Natural killer cell treated with Interleukin-12 subunit alpha and Interleukin-12 subunit beta and Interleukin-15 and Interleukin-18, amount 100 ng/mL, for 72 hours (primary cell): ENCODE data around the gene PYDC1. TPM values are rescaled to one million over a fixed set of nuclear protein-coding genes. Genes with fewer than 3 reads are reported as not detected.
"Not testable (repeated sequence)": the region's sequence is repeated elsewhere in the genome, so short reads cannot be mapped to it uniquely, and the experiment has no call there.

Experiments used
- ATAC-seq, 2 donors: fragments of 150-1000 bp; cut with Tn5 transposase in 1 of 2; sonication (Bioruptor Pico), chemical (Tn5 transposase) in 1 of 2; 2 replicates each; pipeline ENCODE4 v1.10.0; 2021
- DNase-seq: peaks from one replicate; pipeline ENCODE4 v3.0.0; 2022; ENCODE audit warnings: low spot score
- H3K27ac Mint-ChIP-seq, 2 donors: 1 replicate in 1 of 2; 2 replicates in 1 of 2; pipeline ENCODE4 v1.8.0; 2022; ENCODE audit warnings: mixed read lengths in 2 of 2, mild to moderate bottlenecking in 1 of 2, moderate library complexity in 1 of 2
- H3K27me3 Mint-ChIP-seq, 2 donors: 1 replicate in 1 of 2; 2 replicates in 1 of 2; pipeline ENCODE4 v1.8.0; 2022; ENCODE audit warnings: mixed read lengths in 2 of 2
- H3K36me3 Mint-ChIP-seq: one replicate; pipeline ENCODE4 v1.8.0; 2022; ENCODE audit warnings: mixed read lengths
- H3K4me1 Mint-ChIP-seq, 2 donors: 1 replicate in 1 of 2; 2 replicates in 1 of 2; pipeline ENCODE4 v1.8.0; 2022; ENCODE audit warnings: low read depth in 2 of 2, mixed read lengths in 2 of 2, mild to moderate bottlenecking in 1 of 2
- H3K4me3 Mint-ChIP-seq: one replicate; pipeline ENCODE4 v1.8.0; 2022; ENCODE audit warnings: mixed read lengths
- H3K9me3 Mint-ChIP-seq: 2 replicates; pipeline ENCODE4 v1.8.0; 2022; ENCODE audit warnings: mixed read lengths
- total RNA-seq, 2 donors: library from RNA; stranded (reverse); gene quantifications; one replicate each; pipeline ENCODE4 v1.2.3, GENCODE V29; 2022

The PYDC1 gene
- not detected for total RNA-seq

DNA sequence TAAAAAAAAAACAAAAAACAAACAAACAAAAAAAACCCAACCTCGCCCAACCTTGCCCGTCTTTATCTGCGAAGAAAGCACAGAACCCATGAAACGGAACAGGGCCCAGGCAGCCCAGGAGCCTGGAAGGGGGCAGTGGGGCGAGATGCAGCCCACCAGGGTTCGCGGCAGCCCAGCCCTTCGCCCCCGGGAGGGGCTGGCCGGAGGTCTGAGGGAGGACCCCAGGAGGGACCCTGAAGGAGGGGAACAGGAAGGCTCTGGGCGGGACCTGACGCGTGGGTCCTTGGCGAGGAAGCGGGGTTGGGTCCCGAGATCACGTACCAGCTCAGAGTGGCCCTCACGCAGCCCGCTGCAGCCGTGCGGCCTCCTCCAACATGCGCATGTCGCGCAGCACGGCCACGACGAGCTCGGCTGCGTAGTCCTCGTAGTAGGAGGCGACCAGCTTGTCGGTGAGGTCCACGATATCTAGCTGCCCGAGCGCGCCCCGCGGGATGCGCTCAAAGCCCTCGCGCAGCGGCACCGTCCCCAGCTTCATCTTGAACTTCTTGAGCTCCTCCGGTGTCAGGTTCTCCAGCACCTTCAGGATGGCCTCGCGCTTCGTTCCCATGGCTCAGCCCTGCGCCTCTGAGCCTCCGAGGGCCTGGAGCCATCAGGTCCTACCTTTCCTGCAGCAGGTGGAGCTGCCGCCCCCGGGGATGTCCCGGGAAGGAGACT lies at the start of gene PYDC1:
Gene PYDC1 (minus strand): TSS at position 714 of the 714 bp plus-strand sequence. CDS start 107 bp downstream, at position 607.
- peak within 1 kb of the TSS; percentile 81 for H3K4me3 Mint-ChIP-seq
- no peaks in the 10 kb centered on the region for H3K36me3 Mint-ChIP-seq
- no peaks in the 10 kb centered on the region for H3K9me3 Mint-ChIP-seq
- ATAC-seq (peak; percentile 52 to 57), DNase-seq (no peak)
- peaks cover 14 to 19% of the 10 kb centered on the region in 2 donors for H3K4me1 Mint-ChIP-seq
- H3K27ac Mint-ChIP-seq = peak within 1 kb of the TSS in 1 of 2 donors; percentile 43
- peaks cover 18 to 31% of the 10 kb centered on the region in 2 donors for H3K27me3 Mint-ChIP-seq

- Mint-ChIP-seq H3K4me1 (peaks cover 57 to 66% of the 10 kb centered on the region in 2 donors), H3K27ac (peak overlapping the region; percentile 98 to 99), H3K36me3 (peaks cover 12% of the 10 kb centered on the region), H3K4me3 (peak overlapping the region; percentile 95), H3K27me3 (no peaks in the 10 kb centered on the region), H3K9me3 (no peaks in the 10 kb centered on the region)
- DNase-seq = peak; percentile 89
- ATAC-seq = peak; percentile 97 to 98
Observed at GRCh38 chr16:31265329-31266245, 48.7 kb upstream of the PYDC1 start.

DNA sequence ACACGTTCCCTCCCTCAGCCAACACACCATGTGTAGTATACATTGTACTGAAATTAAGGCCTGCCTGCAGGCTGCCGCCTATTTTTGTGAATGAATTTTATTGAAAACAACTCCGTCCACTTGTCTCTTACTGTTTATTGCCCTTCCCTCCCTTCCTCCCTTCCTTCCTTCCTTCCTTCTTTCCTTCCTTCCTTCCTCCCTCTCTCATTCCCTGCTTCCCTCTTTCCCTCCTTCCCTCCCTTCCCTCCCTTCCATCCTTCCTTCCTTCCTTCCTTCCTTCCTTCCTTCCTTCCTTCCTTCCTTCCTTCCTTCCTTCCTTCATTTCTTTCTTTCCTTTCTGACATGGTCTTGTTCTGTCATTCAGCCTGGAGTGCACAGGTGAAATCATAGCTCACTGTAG lies 45.1 kb upstream of the PYDC1 start:
- H3K36me3 Mint-ChIP-seq = peaks cover 2% of the 10 kb centered on the region
- H3K4me1 Mint-ChIP-seq = peaks cover 48 to 50% of the 10 kb centered on the region in 2 donors
- ATAC-seq (no peak), DNase-seq (no peak)
- H3K27me3 Mint-ChIP-seq = no peaks in the 10 kb centered on the region
- H3K9me3 Mint-ChIP-seq = no peaks in the 10 kb centered on the region
- peak overlapping the region; percentile 51 for H3K4me3 Mint-ChIP-seq
- H3K27ac Mint-ChIP-seq = peak overlapping the region; percentile 78 to 95

DNA sequence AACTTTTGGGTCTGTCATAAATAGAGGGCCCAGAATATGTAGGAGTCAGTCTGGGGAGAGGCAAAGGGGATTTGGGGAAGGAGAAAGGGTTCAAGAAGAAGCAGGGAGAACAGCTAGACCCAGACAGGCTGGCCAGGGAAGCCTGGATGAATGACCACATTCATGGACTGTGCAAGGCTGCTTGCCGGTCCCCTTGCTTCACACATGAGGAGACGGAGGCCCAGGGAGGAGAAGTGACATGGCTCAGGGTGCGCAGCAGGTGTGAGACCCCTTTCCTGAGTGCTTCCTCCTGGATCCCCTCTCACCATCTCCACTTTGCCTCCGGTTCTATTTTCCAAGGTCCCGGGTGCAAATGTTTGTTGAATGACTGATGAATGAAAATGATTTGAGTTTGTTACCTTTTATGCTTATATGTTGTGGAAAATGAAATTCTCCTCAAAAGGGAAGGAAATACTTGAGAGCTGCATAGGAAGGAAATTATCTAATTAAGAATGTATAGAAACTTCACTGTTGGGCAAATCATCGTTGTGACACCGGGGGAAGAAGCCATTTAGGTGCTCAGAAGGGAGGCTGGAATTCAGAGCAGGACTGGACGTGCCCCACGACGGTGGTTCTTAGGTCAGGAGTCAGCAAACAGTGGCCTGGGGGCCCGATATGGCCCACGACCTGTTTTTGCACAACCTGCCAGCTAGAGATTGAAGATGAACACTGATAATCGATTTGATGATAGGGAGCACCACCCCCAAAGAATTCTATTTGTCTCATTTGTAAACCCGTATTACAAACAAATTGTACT lies 43.4 kb upstream of the PYDC1 start:
- Mint-ChIP-seq H3K36me3 (no peaks in the 10 kb centered on the region), H3K27ac (peak overlapping the region; percentile 78 to 95), H3K4me1 (peaks cover 37 to 44% of the 10 kb centered on the region in 2 donors), H3K9me3 (no peaks in the 10 kb centered on the region), H3K27me3 (no peaks in the 10 kb centered on the region), H3K4me3 (peak overlapping the region; percentile 92)
- peak; percentile 49 to 64 for ATAC-seq
- DNase-seq = no peak

- H3K27ac Mint-ChIP-seq = no peak overlapping the region
- no peaks in the 10 kb centered on the region for H3K27me3 Mint-ChIP-seq
- DNase-seq (no peak), ATAC-seq (no peak)
- H3K4me1 Mint-ChIP-seq = peaks cover 46 to 50% of the 10 kb centered on the region in 2 donors
- no peaks in the 10 kb centered on the region for H3K36me3 Mint-ChIP-seq
- H3K4me3 Mint-ChIP-seq = no peak overlapping the region
- no peaks in the 10 kb centered on the region for H3K9me3 Mint-ChIP-seq
Observed at GRCh38 chr16:31258366-31258765, 41.4 kb upstream of the PYDC1 start.

DNA sequence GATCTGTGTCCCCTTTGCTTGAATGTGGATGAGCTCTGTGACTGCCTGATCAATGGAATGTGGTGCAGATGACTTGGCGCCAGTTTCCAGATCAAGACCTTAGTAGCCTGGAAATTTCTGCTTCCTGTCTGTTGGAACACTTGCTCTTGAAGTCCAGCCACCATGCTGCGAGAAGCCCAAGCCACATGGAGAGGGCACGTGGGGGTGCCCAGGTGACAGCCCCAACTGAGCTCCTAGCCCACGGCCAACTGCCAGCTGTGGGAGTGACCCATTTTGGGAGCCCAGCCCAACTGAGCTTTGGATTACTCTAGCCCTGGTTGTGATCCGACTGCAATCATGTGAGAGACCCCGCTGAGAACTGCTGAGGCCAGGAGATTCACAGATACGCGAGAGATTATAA lies 39.5 kb upstream of the PYDC1 start:
- DNase-seq (no peak), ATAC-seq (no peak)
- Mint-ChIP-seq H3K9me3 (no peaks in the 10 kb centered on the region), H3K4me1 (peaks cover 47 to 48% of the 10 kb centered on the region in 2 donors), H3K36me3 (no peaks in the 10 kb centered on the region), H3K27ac (peak overlapping the region in 1 of 2 donors; percentile 94), H3K27me3 (no peaks in the 10 kb centered on the region), H3K4me3 (no peak overlapping the region)

- Mint-ChIP-seq H3K4me3 (peak overlapping the region; percentile 89), H3K27ac (peak overlapping the region; percentile 94), H3K36me3 (no peaks in the 10 kb centered on the region), H3K27me3 (no peaks in the 10 kb centered on the region), H3K9me3 (no peaks in the 10 kb centered on the region), H3K4me1 (peaks cover 43 to 46% of the 10 kb centered on the region in 2 donors)
- ATAC-seq (peak; percentile 98 to 99), DNase-seq (peak; percentile 90)
Observed at GRCh38 chr16:31253642-31254045, 36.7 kb upstream of the PYDC1 start.

DNA sequence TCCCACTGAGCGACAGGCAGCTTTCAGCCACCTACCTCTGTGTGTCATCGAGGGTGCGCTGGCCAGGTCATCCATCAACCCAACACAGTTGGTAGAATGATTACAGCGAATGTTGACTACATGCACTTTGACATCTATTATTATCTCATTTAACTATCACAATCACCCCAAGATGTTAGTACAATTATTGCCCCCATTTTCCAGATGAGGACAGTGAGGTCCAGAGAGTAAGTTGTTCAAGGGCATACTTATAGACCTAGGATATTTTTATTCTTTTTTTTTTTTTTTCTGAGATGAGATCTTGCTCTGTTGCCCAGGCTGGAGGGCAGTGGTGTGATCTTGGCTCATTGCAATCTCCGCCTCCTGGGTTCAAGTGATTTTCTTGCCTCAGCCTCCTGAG lies 34.5 kb upstream of the PYDC1 start:
- ATAC-seq = no peak
- H3K4me1 Mint-ChIP-seq = peaks cover 40 to 46% of the 10 kb centered on the region in 2 donors

DNA sequence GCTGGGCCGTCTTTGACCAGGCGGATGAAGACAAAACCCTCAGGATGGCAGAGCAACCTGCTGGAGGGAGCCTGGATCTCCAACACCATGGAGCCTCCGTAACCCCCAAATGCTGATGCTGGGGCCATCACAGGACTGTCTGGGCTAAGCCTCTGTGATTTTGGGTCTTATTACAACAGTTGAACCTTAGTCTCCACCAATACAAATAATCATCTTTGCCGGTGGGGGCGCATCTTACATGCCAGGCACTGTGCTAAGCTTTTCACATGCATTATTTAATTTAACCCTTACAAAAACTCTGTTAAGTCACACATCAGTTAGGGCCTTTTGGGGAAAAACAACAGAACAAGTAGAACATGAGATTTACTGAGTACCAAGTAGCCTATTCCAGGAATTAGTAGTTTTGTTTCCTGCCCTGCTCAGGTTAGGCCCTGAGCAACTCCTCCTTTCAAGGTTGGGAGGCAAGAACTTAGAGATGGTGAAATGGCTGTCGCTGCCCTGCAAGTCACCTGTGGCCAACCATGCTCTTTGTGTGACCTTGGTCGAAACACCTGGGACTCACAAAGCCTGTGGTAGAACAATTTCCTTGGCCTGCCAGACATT lies 33.9 kb upstream of the PYDC1 start:
- H3K4me3 Mint-ChIP-seq = peak overlapping the region; percentile 22
- no peaks in the 10 kb centered on the region for H3K27me3 Mint-ChIP-seq
- H3K36me3 Mint-ChIP-seq = no peaks in the 10 kb centered on the region
- peak overlapping the region; percentile 51 to 94 for H3K27ac Mint-ChIP-seq
- H3K9me3 Mint-ChIP-seq = no peaks in the 10 kb centered on the region
- ATAC-seq = no peak
- H3K4me1 Mint-ChIP-seq = peaks cover 40 to 46% of the 10 kb centered on the region in 2 donors
- no peak for DNase-seq

More for the DNA sequence above, 34.5 kb upstream of the PYDC1 start:
- peak overlapping the region; percentile 22 for H3K4me3 Mint-ChIP-seq
- no peaks in the 10 kb centered on the region for H3K9me3 Mint-ChIP-seq
- H3K36me3 Mint-ChIP-seq = no peaks in the 10 kb centered on the region
- DNase-seq = no peak
- no peaks in the 10 kb centered on the region for H3K27me3 Mint-ChIP-seq
- peak overlapping the region; percentile 51 to 94 for H3K27ac Mint-ChIP-seq

DNA sequence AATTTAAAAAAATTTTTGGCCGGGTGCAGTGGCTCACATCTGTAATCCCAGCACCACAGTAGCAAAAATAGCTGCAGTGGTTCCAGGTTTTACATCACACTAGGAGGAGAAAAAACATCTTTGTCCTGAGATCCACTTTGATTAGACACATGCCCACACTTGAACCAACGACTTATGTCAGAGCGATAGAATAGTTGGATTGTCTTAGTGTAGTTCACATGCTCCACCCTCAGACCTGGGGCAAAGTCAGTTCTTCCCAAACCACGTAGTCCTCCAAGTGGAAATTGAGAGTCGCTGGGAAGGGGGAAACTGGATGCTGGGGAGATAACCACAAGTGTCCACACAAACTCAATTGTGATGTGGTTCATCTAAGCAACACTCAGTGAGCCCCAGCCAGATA lies 31.4 kb upstream of the PYDC1 start:
- H3K36me3 Mint-ChIP-seq = no peaks in the 10 kb centered on the region
- H3K4me3 Mint-ChIP-seq = no peak overlapping the region
- no peaks in the 10 kb centered on the region for H3K27me3 Mint-ChIP-seq
- no peak overlapping the region for H3K27ac Mint-ChIP-seq
- DNase-seq (no peak), ATAC-seq (no peak)
- no peaks in the 10 kb centered on the region for H3K9me3 Mint-ChIP-seq
- peaks cover 28 to 31% of the 10 kb centered on the region in 2 donors for H3K4me1 Mint-ChIP-seq

- no peaks in the 10 kb centered on the region for H3K9me3 Mint-ChIP-seq
- H3K4me3 Mint-ChIP-seq = no peak overlapping the region
- H3K4me1 Mint-ChIP-seq = peaks cover 10 to 13% of the 10 kb centered on the region in 2 donors
- no peak overlapping the region for H3K27ac Mint-ChIP-seq
- ATAC-seq (no peak), DNase-seq (no peak)
- no peaks in the 10 kb centered on the region for H3K27me3 Mint-ChIP-seq
- no peaks in the 10 kb centered on the region for H3K36me3 Mint-ChIP-seq
Observed at GRCh38 chr16:31246296-31246695, 29.4 kb upstream of the PYDC1 start.

DNA sequence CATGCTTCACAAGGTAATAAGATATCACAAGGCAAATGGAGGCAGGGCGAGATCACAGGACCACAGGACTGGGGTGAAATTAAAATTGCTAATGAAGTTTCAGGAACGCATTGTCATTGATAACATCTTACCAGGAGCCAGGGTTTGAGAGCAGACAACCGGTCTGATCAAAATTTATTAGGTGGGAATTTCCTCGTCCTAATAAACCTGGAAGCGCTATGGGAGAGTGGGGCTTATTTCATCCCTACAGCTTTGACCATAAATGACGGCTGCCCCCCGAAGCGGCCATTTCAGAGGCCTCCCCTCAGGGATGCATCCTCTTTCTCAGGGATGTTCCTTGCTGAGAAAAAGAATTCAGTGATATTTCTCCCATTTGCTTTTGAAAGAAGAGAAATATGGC lies 28.7 kb upstream of the PYDC1 start:
- not testable (repeated sequence) for H3K27me3 Mint-ChIP-seq, H3K4me3 Mint-ChIP-seq, H3K27ac Mint-ChIP-seq, H3K9me3 Mint-ChIP-seq, H3K36me3 Mint-ChIP-seq, H3K4me1 Mint-ChIP-seq, ATAC-seq, DNase-seq
